Measurements from ENCODE around the gene TGM4.

TGM4 gene

DNA sequence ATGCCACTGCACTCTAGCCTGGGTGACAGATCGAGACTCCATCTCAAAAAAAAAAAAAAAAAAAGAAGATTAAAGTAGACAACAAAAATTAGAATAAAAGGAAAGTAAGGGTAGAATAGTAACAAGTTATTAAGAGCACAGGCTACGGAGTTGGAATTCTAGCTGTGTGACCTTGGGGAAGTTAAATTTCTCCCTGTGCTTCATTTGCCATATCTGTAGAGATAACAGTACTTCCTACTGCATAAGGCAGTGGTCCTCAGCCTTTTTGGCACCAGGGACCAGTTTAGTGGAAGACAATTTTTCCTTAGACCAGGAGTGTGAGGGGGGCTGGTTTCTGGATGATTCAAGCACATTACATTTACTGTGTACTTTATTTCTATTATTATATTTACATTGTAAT lies 41.4 kb upstream of the TGM4 start:
- DNase-seq (ENCODE audit: extremely low read depth, insufficient read length): no peak
- Histone ChIP-seq H3K4me3 (replicated peaks; ENCODE audit: low read depth, low read length) (no peak overlapping the region), H3K27me3 (replicated peaks; ENCODE audit: control insufficient read depth, insufficient read depth, low read length) (no peaks in the 10 kb centered on the region), H3K36me3 (ENCODE audit: control insufficient read depth, insufficient read depth, low read length) (peaks cover 1% of the 10 kb centered on the region)
- TF ChIP-seq, protein P1, sequence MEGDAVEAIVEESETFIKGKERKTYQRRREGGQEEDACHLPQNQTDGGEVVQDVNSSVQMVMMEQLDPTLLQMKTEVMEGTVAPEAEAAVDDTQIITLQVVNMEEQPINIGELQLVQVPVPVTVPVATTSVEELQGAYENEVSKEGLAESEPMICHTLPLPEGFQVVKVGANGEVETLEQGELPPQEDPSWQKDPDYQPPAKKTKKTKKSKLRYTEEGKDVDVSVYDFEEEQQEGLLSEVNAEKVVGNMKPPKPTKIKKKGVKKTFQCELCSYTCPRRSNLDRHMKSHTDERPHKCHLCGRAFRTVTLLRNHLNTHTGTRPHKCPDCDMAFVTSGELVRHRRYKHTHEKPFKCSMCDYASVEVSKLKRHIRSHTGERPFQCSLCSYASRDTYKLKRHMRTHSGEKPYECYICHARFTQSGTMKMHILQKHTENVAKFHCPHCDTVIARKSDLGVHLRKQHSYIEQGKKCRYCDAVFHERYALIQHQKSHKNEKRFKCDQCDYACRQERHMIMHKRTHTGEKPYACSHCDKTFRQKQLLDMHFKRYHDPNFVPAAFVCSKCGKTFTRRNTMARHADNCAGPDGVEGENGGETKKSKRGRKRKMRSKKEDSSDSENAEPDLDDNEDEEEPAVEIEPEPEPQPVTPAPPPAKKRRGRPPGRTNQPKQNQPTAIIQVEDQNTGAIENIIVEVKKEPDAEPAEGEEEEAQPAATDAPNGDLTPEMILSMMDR (IDR thresholded peaks at IDR 0.05; ENCODE audit: insufficient read depth, low read length, poor library complexity, severe bottlenecking): no peak

DNA sequence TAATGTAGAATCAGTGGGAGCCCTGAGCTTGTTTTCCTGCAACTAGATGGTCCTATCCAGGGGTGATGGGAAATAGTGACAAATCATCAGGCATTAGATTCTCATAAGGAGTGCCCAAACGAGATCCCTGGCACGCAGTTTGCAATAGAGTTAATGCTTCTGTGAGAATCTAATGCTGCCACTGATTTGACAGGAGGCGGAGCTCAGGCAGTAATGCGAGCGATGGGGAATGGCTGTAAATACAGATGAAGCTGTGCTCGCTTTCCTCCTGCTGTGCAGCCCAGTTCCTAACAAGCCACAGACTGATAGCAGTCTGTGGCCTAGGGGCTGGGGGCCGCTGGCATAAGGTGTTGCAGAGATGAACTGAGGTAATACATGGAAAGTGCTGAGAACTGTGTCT lies 41.0 kb upstream of the TGM4 start:
- DNase-seq (ENCODE audit: extremely low read depth, insufficient read length): no peak
- Histone ChIP-seq H3K36me3 (ENCODE audit: control insufficient read depth, insufficient read depth, low read length) (peaks cover 1% of the 10 kb centered on the region), H3K4me3 (replicated peaks; ENCODE audit: low read depth, low read length) (no peak overlapping the region), H3K27me3 (replicated peaks; ENCODE audit: control insufficient read depth, insufficient read depth, low read length) (no peaks in the 10 kb centered on the region)
- TF ChIP-seq, protein P1 (IDR thresholded peaks at IDR 0.05; ENCODE audit: insufficient read depth, low read length, poor library complexity, severe bottlenecking): no peak

DNA sequence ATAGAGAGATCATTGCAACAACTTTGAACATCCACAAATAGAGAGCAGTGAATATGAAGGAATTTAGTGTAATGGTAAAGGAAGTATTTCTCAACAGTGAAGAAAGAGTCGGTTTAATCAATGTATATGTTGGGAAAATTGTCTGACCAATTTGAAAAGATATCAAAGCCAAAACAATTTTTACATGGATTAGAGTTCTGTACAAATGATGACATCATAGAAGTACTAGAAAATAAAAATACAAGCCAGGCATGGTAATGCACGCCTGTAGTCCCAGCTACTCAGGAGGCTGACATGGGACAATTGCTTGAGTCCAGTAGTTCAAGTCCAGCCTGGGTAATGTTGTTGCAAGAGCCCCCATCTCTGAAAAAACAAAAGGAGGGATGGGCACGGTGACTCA lies 38.7 kb upstream of the TGM4 start:
- TF ChIP-seq, protein P1 (IDR thresholded peaks at IDR 0.05; ENCODE audit: insufficient read depth, low read length, poor library complexity, severe bottlenecking): no peak
- peaks cover 1% of the 10 kb centered on the region for H3K36me3 ChIP-seq (ENCODE audit: control insufficient read depth, insufficient read depth, low read length)
- no peak overlapping the region for H3K4me3 ChIP-seq (replicated peaks; ENCODE audit: low read depth, low read length)
- H3K27me3 ChIP-seq (replicated peaks; ENCODE audit: control insufficient read depth, insufficient read depth, low read length): no peaks in the 10 kb centered on the region
- DNase-seq (ENCODE audit: extremely low read depth, insufficient read length): no peak

DNA sequence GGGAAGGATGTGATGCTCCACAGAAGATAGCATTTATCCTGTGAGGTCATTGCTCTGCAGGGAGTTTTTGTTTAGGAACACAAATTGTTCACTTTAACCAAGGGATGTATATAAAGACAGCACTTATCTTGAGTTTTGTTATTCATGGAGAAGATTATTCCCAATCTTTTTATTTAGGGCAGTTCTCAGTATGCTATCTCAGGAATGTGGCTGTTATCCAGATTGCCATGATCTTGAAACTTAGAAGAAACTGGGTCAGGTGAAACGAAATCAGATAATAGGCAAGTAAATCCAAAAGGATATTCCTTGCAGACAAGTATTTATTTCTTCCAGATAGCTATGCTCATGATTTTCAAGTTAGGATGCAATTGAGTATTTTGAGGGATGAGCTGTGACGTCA lies 32.0 kb upstream of the TGM4 start:
- TF ChIP-seq, protein P1 (IDR thresholded peaks at IDR 0.05; ENCODE audit: insufficient read depth, low read length, poor library complexity, severe bottlenecking): no peak
- peaks cover 4% of the 10 kb centered on the region for H3K36me3 ChIP-seq (ENCODE audit: control insufficient read depth, insufficient read depth, low read length)
- DNase-seq (ENCODE audit: extremely low read depth, insufficient read length): no peak
- no peak overlapping the region for H3K4me3 ChIP-seq (replicated peaks; ENCODE audit: low read depth, low read length)
- no peaks in the 10 kb centered on the region for H3K27me3 ChIP-seq (replicated peaks; ENCODE audit: control insufficient read depth, insufficient read depth, low read length)

DNA sequence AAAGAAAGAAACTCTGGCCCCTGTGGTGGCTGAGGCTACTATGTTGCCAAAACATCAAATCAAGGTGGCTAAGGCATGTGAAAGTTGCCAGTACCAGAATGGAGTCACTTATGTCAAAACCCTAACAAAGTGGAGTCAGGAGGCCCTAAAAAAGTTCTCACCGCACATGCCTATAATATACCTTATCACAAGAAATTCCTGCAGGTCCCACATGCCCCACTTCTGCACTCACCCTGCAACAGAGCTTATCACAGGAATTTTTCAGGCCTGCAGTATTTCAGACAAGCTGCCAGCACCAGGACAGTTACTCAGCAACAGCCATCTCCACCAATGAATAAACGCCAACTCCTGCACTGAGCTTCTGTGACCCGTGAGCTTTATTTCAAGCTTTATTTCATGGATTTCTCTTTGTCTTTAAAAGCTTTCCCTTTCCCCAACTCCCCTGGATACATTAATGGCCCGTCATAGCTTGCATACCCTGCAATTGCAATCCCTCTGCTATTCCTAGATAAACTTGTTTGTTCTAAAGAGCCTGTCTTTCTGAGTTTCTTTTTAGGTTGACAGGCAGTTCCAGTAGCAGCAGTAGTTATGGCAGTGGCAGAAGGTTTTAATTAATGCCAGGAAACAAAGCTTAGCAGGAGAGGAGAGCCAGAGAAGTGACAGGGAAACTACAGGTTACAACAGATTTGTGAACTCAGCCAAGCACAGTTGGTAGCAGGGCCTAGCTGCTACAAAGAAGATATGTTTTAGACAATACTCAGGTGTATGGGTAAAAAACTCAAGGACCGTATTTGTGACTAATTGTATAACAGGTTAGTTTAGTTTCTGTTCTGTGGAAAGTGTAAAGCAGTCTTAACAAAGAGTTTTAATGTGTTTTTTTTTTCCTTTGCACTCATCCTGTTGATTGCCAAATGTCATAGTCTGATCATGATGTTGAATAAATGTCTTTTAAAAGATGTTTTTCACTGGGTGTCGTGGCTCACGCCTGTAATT lies 28.6 kb upstream of the TGM4 start:
- Histone ChIP-seq H3K36me3 (ENCODE audit: control insufficient read depth, insufficient read depth, low read length) (peaks cover 4% of the 10 kb centered on the region), H3K4me3 (replicated peaks; ENCODE audit: low read depth, low read length) (no peak overlapping the region), H3K27me3 (replicated peaks; ENCODE audit: control insufficient read depth, insufficient read depth, low read length) (no peaks in the 10 kb centered on the region)
- DNase-seq (ENCODE audit: extremely low read depth, insufficient read length): no peak
- TF ChIP-seq, protein P1 (IDR thresholded peaks at IDR 0.05; ENCODE audit: insufficient read depth, low read length, poor library complexity, severe bottlenecking): no peak
